Measurements from ENCODE around the gene SDHB.

Gene SDHB

DNA sequence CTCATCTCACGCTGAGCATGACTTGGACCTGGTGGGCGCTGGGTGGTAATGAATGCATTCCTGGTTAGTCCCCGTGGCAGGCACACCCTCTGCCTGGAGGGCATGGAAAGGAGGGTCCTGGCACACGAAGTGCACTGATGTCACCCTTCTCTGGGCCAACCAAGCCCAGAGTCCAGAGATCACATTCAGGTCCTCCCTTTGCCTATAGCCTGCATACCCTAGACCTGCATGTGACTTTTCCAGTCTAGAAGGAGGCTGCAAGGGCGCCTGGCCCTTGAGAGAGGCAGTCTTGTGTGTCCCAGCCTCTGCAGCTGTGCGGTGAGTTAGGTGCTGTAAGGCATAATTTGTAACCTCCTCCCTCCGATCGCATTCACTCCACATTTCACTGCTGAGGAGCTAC lies 43.3 kb upstream of the SDHB start:
- no peak for TF ChIP-seq CTCF (IDR thresholded peaks at IDR 0.05; ENCODE audit: extremely low read depth, missing control alignments)

DNA sequence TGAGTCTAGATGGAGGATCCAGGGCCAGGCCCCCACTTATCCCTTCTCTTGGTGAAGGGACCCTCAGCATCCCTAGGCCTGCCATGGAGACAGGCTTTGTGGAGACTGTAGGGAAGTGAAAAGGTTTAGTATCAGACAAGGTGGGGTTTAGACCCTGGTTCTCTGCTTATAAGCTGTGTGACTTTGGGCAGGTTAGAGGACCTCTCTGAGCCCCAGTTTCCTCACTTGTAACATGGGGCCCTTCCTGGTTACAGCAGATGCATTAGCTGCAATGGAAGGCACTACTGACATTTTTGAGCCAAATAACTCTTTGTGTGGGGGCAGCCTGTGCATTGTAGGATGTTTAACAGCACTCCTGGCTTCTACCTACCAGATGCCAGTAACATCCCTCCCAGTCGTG lies 42.8 kb upstream of the SDHB start:
- DNase-seq (ENCODE audit: low spot score) = no peak
- no peak for TF ChIP-seq CTCF (IDR thresholded peaks at IDR 0.05; ENCODE audit: extremely low read depth, missing control alignments)

More for the DNA sequence above, 43.3 kb upstream of the SDHB start:
- no peak for DNase-seq (ENCODE audit: low spot score)

DNA sequence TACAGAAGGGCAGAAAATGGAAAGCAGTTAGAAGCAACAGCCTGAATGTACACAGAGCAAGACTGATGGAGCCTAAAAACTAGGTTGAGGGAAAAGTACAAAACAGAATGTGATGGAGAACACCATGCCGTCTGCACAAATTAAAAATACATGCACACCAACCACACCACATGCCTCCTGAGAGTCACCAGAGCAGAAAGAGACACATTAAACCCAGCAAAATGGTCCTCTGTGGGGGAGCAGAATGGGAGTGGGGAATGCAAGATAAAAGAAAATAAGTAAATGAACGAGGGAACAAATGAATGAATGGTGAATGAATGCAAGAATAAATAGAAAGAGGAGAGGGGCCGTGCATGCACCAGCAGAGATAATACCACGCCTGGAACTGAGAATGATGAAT lies 41.3 kb upstream of the SDHB start:
- DNase-seq (ENCODE audit: low spot score) = no peak
- no peak for TF ChIP-seq CTCF (IDR thresholded peaks at IDR 0.05; ENCODE audit: extremely low read depth, missing control alignments)

- TF ChIP-seq CTCF (IDR thresholded peaks at IDR 0.05; ENCODE audit: extremely low read depth, missing control alignments) = no peak
- DNase-seq (ENCODE audit: low spot score) = peak; percentile 50
These were observed 40.8 kb upstream of the SDHB start for GRCh38 chr1:17094664-17095063.

DNA sequence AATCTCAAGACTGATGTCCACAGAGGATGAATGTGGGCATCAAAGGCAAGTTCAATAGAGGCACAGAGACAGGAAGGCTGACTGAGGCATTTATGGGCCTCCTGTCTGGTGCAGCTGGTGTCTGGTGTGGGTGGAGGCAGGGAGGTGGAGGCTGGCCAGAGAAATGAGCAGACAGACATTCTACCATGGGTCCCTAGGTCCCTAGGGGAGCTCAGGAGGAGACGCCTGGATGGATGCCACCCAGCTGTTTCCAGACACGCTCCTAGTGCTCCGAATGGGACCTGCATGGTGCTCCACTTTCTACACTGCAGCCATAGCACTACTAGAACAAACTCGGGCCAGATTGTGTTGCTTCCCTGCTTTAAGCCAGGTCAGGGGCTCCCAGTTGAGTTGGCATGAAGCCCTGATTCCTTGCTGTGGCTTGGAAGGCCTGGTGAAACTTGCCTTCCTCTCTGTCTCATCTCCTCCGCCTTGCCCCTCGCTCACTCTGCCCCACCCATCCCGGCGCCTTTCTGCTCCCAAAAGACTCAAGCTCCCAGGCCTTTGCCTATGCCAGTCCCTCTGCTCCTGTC lies 40.1 kb upstream of the SDHB start:
- DNase-seq (ENCODE audit: low spot score) = no peak
- TF ChIP-seq CTCF (IDR thresholded peaks at IDR 0.05; ENCODE audit: extremely low read depth, missing control alignments) = no peak

DNA sequence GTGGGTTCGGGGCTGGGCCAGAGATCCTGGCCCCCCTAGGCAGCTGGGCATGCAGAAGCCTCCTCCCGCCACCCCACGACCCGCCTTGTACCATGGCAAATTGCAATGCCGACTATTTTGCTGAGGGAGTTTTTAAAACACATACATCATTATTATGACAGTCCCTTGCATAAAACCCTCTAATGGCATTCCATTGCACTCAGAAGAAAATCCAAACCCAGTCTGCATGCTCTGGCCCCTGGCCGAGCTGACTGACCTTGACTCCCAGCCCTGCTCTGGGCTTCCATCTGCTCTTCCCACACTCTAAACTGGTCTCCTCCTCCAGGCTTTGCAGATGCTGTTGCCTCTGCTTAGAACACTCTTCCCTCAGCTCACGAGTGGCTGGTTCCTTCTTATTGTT lies 37.4 kb upstream of the SDHB start:
- no peak for TF ChIP-seq CTCF (IDR thresholded peaks at IDR 0.05; ENCODE audit: extremely low read depth, missing control alignments)
- DNase-seq (ENCODE audit: low spot score) = no peak

DNA sequence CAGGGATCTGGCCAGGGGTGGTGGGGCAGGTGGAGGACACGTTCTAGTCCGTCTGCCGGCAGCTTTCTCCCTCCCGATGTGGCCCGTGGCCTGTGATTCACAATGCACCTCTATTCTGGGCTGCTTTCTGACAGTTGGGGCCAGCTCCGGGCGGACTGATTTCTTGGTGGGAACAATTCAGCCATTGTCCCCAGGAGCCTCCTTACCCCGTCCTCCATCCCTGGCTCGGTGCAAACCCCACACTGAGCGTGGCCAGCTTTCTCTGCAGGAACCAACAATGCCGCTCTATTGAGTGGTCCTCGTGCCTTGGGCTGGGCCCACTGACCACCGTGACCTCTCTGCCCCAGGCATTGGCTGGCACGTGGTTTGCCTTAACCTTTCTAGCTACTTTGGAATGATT lies 35.7 kb upstream of the SDHB start:
- no peak for TF ChIP-seq CTCF (IDR thresholded peaks at IDR 0.05; ENCODE audit: extremely low read depth, missing control alignments)

More for the DNA sequence above, 35.7 kb upstream of the SDHB start:
- no peak for DNase-seq (ENCODE audit: low spot score)
